ENCODE results near the gene RCE1.

GRCh38 chr11:66849501-66850234 lies 6.4 kb downstream of the RCE1 start:
- TF ChIP-seq POLR2A (IDR thresholded peaks at IDR 0.05; ENCODE audit: low read depth, low read length): no peak
- no peak; the same call in 1 of the 2 replicates for TF ChIP-seq POLR2AphosphoS5 (IDR thresholded peaks at IDR 0.05; ENCODE audit: low read depth, low read length)

Measured in GM12892 (cell line).